ENCODE measurements around the gene TXN2. TPM values are rescaled to one million over a fixed set of nuclear protein-coding genes. Genes with fewer than 3 reads are reported as not detected.

TXN2 gene
- total and polyA plus RNA-seq, 2 experiments from 2014 or later: 23.0 to 50.3 TPM

GRCh38 chr22:36440429-36441002 is 40.9 kb downstream of the TXN2 start:
- Histone ChIP-seq H2AFZ (no peak overlapping the region), H3K79me2 (replicated peaks; ENCODE audit: insufficient read depth) (no peaks in the 10 kb centered on the region), H3F3A (replicated peaks; ENCODE audit: low read depth) (0 out of 2 replicates have a peak, but pooled peaks cover 6% of the 10 kb centered on the region), H3K27me3 (ENCODE audit: insufficient read depth) (no peaks in the 10 kb centered on the region), H4K20me1 (replicated peaks; ENCODE audit: insufficient read depth) (no peaks in the 10 kb centered on the region), H3K4me2 (no peak overlapping the region), H3K9me2 (ENCODE audit: insufficient read depth) (no peaks in the 10 kb centered on the region), H3K27ac (ENCODE audit: low read depth) (no peak overlapping the region), H3K36me3 (ENCODE audit: insufficient read depth) (no peaks in the 10 kb centered on the region), H3K4me3 (no peak overlapping the region), H3K4me1 (ENCODE audit: insufficient read depth) (peaks cover 10% of the 10 kb centered on the region)
- Mint-ChIP-seq H3K9me3 (no peaks in the 10 kb centered on the region), H3K27me3 (ENCODE audit: insufficient read depth, low read depth, poor library complexity) (peaks cover 10% of the 10 kb centered on the region), H3K4me3 (no peak overlapping the region), H3K36me3 (ENCODE audit: low read depth) (no peaks in the 10 kb centered on the region), H3K27ac (no peak overlapping the region), H3K4me1 (peaks cover 18% of the 10 kb centered on the region)
- ATAC-seq (no peak), DNase-seq (ENCODE audit: low spot score) (no peak)
- TF ChIP-seq NANOG (IDR thresholded peaks at IDR 0.05; ENCODE audit: borderline replicate concordance): no peak
- TF ChIP-seq, protein P1, sequence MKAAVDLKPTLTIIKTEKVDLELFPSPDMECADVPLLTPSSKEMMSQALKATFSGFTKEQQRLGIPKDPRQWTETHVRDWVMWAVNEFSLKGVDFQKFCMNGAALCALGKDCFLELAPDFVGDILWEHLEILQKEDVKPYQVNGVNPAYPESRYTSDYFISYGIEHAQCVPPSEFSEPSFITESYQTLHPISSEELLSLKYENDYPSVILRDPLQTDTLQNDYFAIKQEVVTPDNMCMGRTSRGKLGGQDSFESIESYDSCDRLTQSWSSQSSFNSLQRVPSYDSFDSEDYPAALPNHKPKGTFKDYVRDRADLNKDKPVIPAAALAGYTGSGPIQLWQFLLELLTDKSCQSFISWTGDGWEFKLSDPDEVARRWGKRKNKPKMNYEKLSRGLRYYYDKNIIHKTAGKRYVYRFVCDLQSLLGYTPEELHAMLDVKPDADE (IDR thresholded peaks at IDR 0.05): no peak
- TF ChIP-seq, protein P2, sequence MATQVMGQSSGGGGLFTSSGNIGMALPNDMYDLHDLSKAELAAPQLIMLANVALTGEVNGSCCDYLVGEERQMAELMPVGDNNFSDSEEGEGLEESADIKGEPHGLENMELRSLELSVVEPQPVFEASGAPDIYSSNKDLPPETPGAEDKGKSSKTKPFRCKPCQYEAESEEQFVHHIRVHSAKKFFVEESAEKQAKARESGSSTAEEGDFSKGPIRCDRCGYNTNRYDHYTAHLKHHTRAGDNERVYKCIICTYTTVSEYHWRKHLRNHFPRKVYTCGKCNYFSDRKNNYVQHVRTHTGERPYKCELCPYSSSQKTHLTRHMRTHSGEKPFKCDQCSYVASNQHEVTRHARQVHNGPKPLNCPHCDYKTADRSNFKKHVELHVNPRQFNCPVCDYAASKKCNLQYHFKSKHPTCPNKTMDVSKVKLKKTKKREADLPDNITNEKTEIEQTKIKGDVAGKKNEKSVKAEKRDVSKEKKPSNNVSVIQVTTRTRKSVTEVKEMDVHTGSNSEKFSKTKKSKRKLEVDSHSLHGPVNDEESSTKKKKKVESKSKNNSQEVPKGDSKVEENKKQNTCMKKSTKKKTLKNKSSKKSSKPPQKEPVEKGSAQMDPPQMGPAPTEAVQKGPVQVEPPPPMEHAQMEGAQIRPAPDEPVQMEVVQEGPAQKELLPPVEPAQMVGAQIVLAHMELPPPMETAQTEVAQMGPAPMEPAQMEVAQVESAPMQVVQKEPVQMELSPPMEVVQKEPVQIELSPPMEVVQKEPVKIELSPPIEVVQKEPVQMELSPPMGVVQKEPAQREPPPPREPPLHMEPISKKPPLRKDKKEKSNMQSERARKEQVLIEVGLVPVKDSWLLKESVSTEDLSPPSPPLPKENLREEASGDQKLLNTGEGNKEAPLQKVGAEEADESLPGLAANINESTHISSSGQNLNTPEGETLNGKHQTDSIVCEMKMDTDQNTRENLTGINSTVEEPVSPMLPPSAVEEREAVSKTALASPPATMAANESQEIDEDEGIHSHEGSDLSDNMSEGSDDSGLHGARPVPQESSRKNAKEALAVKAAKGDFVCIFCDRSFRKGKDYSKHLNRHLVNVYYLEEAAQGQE (IDR thresholded peaks at IDR 0.05; ENCODE audit: unreplicated experiment): no peak
- TF ChIP-seq, protein P3, sequence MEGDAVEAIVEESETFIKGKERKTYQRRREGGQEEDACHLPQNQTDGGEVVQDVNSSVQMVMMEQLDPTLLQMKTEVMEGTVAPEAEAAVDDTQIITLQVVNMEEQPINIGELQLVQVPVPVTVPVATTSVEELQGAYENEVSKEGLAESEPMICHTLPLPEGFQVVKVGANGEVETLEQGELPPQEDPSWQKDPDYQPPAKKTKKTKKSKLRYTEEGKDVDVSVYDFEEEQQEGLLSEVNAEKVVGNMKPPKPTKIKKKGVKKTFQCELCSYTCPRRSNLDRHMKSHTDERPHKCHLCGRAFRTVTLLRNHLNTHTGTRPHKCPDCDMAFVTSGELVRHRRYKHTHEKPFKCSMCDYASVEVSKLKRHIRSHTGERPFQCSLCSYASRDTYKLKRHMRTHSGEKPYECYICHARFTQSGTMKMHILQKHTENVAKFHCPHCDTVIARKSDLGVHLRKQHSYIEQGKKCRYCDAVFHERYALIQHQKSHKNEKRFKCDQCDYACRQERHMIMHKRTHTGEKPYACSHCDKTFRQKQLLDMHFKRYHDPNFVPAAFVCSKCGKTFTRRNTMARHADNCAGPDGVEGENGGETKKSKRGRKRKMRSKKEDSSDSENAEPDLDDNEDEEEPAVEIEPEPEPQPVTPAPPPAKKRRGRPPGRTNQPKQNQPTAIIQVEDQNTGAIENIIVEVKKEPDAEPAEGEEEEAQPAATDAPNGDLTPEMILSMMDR (conservative IDR thresholded peaks at IDR 0.05; ENCODE audit: low read depth in 2 of 2): no peak
- TF ChIP-seq ZNF114 (CRISPR knock-in tag; IDR thresholded peaks at IDR 0.05): no peak
- TF ChIP-seq EZH2 (IDR thresholded peaks at IDR 0.05; ENCODE audit: low read depth, unreplicated experiment): no peak
- no peak for TF ChIP-seq CREB1 (CRISPR knock-in tag; IDR thresholded peaks at IDR 0.05; ENCODE audit: low read depth)
- no peak for TF ChIP-seq JUNB (IDR thresholded peaks at IDR 0.05; ENCODE audit: unreplicated experiment)
- no peak for TF ChIP-seq STAT1 (IDR thresholded peaks at IDR 0.05; ENCODE audit: unreplicated experiment)
- no peak for TF ChIP-seq ZNF331 (CRISPR knock-in tag; IDR thresholded peaks at IDR 0.05; ENCODE audit: low read depth)
- TF ChIP-seq POLR2AphosphoS5 (IDR thresholded peaks at IDR 0.05; ENCODE audit: low read depth): no peak
- TF ChIP-seq, protein P4, sequence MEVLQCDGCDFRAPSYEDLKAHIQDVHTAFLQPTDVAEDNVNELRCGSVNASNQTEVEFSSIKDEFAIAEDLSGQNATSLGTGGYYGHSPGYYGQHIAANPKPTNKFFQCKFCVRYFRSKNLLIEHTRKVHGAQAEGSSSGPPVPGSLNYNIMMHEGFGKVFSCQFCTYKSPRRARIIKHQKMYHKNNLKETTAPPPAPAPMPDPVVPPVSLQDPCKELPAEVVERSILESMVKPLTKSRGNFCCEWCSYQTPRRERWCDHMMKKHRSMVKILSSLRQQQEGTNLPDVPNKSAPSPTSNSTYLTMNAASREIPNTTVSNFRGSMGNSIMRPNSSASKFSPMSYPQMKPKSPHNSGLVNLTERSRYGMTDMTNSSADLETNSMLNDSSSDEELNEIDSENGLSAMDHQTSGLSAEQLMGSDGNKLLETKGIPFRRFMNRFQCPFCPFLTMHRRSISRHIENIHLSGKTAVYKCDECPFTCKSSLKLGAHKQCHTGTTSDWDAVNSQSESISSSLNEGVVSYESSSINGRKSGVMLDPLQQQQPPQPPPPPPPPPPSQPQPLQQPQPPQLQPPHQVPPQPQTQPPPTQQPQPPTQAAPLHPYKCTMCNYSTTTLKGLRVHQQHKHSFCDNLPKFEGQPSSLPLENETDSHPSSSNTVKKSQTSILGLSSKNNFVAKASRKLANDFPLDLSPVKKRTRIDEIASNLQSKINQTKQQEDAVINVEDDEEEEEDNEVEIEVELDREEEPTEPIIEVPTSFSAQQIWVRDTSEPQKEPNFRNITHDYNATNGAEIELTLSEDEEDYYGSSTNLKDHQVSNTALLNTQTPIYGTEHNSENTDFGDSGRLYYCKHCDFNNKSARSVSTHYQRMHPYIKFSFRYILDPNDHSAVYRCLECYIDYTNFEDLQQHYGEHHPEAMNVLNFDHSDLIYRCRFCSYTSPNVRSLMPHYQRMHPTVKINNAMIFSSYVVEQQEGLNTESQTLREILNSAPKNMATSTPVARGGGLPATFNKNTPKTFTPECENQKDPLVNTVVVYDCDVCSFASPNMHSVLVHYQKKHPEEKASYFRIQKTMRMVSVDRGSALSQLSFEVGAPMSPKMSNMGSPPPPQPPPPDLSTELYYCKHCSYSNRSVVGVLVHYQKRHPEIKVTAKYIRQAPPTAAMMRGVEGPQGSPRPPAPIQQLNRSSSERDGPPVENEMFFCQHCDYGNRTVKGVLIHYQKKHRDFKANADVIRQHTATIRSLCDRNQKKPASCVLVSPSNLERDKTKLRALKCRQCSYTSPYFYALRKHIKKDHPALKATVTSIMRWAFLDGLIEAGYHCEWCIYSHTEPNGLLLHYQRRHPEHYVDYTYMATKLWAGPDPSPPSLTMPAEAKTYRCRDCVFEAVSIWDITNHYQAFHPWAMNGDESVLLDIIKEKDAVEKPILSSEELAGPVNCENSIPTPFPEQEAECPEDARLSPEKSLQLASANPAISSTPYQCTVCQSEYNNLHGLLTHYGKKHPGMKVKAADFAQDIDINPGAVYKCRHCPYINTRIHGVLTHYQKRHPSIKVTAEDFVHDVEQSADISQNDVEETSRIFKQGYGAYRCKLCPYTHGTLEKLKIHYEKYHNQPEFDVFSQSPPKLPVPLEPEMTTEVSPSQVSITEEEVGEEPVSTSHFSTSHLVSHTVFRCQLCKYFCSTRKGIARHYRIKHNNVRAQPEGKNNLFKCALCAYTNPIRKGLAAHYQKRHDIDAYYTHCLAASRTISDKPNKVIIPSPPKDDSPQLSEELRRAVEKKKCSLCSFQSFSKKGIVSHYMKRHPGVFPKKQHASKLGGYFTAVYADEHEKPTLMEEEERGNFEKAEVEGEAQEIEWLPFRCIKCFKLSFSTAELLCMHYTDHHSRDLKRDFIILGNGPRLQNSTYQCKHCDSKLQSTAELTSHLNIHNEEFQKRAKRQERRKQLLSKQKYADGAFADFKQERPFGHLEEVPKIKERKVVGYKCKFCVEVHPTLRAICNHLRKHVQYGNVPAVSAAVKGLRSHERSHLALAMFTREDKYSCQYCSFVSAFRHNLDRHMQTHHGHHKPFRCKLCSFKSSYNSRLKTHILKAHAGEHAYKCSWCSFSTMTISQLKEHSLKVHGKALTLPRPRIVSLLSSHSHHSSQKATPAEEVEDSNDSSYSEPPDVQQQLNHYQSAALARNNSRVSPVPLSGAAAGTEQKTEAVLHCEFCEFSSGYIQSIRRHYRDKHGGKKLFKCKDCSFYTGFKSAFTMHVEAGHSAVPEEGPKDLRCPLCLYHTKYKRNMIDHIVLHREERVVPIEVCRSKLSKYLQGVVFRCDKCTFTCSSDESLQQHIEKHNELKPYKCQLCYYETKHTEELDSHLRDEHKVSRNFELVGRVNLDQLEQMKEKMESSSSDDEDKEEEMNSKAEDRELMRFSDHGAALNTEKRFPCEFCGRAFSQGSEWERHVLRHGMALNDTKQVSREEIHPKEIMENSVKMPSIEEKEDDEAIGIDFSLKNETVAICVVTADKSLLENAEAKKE (CRISPR knock-in tag; IDR thresholded peaks at IDR 0.05): no peak
- TF ChIP-seq EZH2phosphoT487 (IDR thresholded peaks at IDR 0.05; ENCODE audit: unreplicated experiment): no peak

Measured in GM23338 (cell line).